ENCODE measurements around the gene GIMAP5.

DNA sequence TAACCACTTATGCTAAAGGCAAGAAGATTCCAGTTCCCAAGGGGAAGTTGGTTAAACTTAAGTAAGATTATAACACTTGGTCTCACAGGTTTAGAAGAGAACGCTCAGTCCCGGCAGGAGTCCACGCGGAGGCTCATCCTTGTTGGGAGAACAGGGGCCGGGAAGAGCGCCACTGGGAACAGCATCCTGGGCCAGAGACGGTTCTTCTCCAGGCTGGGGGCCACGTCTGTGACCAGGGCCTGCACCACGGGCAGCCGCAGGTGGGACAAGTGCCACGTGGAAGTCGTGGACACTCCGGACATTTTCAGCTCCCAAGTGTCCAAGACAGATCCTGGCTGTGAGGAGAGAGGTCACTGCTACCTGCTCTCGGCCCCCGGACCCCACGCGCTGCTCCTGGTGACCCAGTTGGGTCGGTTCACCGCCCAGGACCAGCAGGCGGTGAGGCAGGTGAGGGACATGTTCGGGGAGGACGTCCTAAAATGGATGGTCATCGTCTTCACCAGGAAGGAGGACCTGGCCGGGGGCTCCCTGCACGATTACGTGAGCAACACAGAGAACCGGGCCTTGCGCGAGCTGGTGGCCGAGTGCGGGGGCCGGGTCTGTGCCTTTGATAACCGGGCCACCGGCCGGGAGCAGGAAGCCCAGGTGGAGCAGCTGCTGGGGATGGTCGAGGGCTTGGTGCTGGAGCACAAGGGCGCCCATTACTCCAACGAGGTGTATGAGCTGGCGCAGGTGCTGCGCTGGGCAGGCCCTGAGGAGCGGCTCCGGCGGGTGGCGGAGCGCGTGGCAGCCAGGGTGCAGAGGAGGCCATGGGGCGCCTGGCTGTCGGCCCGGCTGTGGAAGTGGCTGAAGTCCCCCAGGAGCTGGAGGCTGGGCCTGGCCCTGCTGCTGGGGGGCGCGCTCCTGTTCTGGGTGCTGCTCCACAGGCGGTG is 17.0 kb upstream of the GIMAP5 start:
- TF ChIP-seq, protein P1, sequence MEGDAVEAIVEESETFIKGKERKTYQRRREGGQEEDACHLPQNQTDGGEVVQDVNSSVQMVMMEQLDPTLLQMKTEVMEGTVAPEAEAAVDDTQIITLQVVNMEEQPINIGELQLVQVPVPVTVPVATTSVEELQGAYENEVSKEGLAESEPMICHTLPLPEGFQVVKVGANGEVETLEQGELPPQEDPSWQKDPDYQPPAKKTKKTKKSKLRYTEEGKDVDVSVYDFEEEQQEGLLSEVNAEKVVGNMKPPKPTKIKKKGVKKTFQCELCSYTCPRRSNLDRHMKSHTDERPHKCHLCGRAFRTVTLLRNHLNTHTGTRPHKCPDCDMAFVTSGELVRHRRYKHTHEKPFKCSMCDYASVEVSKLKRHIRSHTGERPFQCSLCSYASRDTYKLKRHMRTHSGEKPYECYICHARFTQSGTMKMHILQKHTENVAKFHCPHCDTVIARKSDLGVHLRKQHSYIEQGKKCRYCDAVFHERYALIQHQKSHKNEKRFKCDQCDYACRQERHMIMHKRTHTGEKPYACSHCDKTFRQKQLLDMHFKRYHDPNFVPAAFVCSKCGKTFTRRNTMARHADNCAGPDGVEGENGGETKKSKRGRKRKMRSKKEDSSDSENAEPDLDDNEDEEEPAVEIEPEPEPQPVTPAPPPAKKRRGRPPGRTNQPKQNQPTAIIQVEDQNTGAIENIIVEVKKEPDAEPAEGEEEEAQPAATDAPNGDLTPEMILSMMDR (IDR thresholded peaks at IDR 0.05): no peak
- TF ChIP-seq POLR2A (IDR thresholded peaks at IDR 0.05): no peak

Data from right lobe of liver (tissue), 4 donors.